A673 (cell line): ENCODE measurements around the gene TBX3. TPM values are rescaled to one million over a fixed set of nuclear protein-coding genes. Genes with fewer than 3 reads are reported as not detected.

Source experiments
- BruUV-seq: library from RNA; stranded (reverse); fragments of 400-500 nt; replicated peaks from 2 replicates; lab custom pipeline; 2021; lab: Mats Ljungman, UMichigan
- CTCF ChIA-PET: fragments of 300-600 bp; sonication (Branson Sonifier 250); formaldehyde crosslinking; loops from one replicate; lab custom pipeline; 2022; ENCODE audit warnings: antibody characterized with exemption; lab: Charles Lee
- POLR2A ChIA-PET: fragments of 300-600 bp; sonication (Branson Sonifier 250); formaldehyde crosslinking; loops from one replicate; lab custom pipeline; 2022; ENCODE audit warnings: antibody characterized with exemption; ENCODE audit not compliant: low non-redundant PET; lab: Charles Lee
- DNase-seq: peaks from one replicate; pipeline ENCODE4 v3.0.0-alpha.2; 2015; ENCODE audit warnings: low spot score
- H3K27ac ChIP-seq: fragments of 200-600 bp; sonication (generic); 2 replicates; pipeline ENCODE4 v1.5.1; 2016; ENCODE audit warnings: mixed run types, low read depth, mild to moderate bottlenecking, mixed read lengths, antibody characterized with exemption, low read length; ENCODE audit not compliant: poor library complexity, severe bottlenecking
- H3K27me3 ChIP-seq: fragments of 200-600 bp; sonication (generic); replicated peaks from 2 replicates; pipeline ENCODE4 v1.6.1; 2017; ENCODE audit warnings: mixed run types, low read depth, mild to moderate bottlenecking, mixed read lengths, antibody characterized with exemption, low read length; ENCODE audit not compliant: insufficient read depth, poor library complexity
- H3K36me3 ChIP-seq: fragments of 200-600 bp; sonication (generic); 2 replicates; pipeline ENCODE4 v1.6.1; 2016; ENCODE audit warnings: mixed run types, mild to moderate bottlenecking, mixed read lengths, antibody characterized with exemption, low read length; ENCODE audit not compliant: insufficient read depth, poor library complexity, severe bottlenecking
- H3K4me1 ChIP-seq: fragments of 200-600 bp; sonication (generic); 2 replicates; pipeline ENCODE4 v1.6.1; 2017; ENCODE audit warnings: mixed run types, mild to moderate bottlenecking, mixed read lengths, antibody characterized with exemption, low read length; ENCODE audit not compliant: insufficient read depth, poor library complexity, severe bottlenecking
- H3K4me3 ChIP-seq: fragments of 200-600 bp; sonication (generic); 2 replicates; pipeline ENCODE4 v1.5.1; 2016; ENCODE audit warnings: low read depth, mixed run types, mild to moderate bottlenecking, mixed read lengths, low read length; ENCODE audit not compliant: poor library complexity, severe bottlenecking
- H3K9me3 ChIP-seq: fragments of 200-600 bp; sonication (generic); 2 replicates; pipeline ENCODE4 v1.6.1; 2016; ENCODE audit warnings: mixed run types, low read depth, mild to moderate bottlenecking, mixed read lengths, antibody characterized with exemption, low read length; ENCODE audit not compliant: poor library complexity, severe bottlenecking
- CTCF ChIP-seq: fragments of 300-800, 200-600 bp; sonication (generic); conservative IDR thresholded peaks from 2 replicates; pipeline ENCODE4 v1.5.1; 2017; ENCODE audit warnings: low read depth, mild to moderate bottlenecking, antibody characterized with exemption, low read length, moderate library complexity, mixed read lengths
- EZH2 ChIP-seq: fragments of 200-600 bp; sonication (generic); IDR thresholded peaks from 2 replicates; pipeline ENCODE4 v1.6.1; 2017; ENCODE audit warnings: borderline replicate concordance, low read depth, mild to moderate bottlenecking, mixed read lengths, antibody characterized with exemption, low read length; ENCODE audit not compliant: poor library complexity, severe bottlenecking
- intact Hi-C: fragments of 100-400 bp; cut with micrococcal nuclease; formaldehyde crosslinking; loops from one replicate; pipeline ENCODE4 v1.10.0; 2022; ENCODE audit not compliant: unreplicated experiment
- total RNA-seq: library from RNA; stranded (reverse); gene quantifications from 2 replicates; pipeline ENCODE4 v1.2.3, GENCODE V29; 2021

The TBX3 gene
- total RNA-seq, 1 experiment from 2014 or later = 1.4 TPM

DNA sequence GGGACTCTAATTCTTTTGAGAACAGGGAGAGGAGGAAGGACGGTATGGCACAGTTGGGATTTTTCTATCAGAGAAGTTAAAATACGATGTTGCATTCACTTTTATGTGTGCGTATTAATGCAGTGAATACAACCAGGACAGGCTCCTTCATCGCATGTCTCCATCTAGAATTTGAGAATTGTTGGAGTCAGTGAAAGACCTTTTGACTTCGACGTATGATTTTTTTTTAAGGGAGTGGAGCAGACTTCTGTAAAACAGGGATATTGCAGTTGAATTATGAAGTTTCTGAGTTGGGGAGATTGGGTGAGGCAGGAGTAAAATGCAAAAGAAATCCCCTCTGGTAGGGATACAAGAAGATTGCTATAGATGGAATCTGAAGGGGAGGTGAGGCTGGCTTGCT is 9.6 kb upstream of the TBX3 start:
- ChIA-PET POLR2A (no interaction called here), CTCF (no interaction called here)
- Histone ChIP-seq H3K4me1 (no peaks in the 10 kb centered on the region), H3K9me3 (no peaks in the 10 kb centered on the region), H3K27ac (no peak overlapping the region), H3K27me3 (peaks cover 69% of the 10 kb centered on the region), H3K4me3 (no peak overlapping the region), H3K36me3 (no peaks in the 10 kb centered on the region)
- no TSS peak for BruUV-seq
- TF ChIP-seq EZH2 = no peak
- TF ChIP-seq CTCF = no peak
- intact Hi-C loops = no loop called here
- DNase-seq = no peak

- Histone ChIP-seq H3K4me3 (no peak overlapping the region), H3K27me3 (peaks cover 73% of the 10 kb centered on the region)
These were observed 9.1 kb upstream of the TBX3 start for GRCh38 chr12:114693059-114693531.

GRCh38 chr12:114692186-114693058 is 8.4 kb upstream of the TBX3 start:
- Histone ChIP-seq H3K9me3 (no peaks in the 10 kb centered on the region), H3K36me3 (no peaks in the 10 kb centered on the region), H3K27ac (no peak overlapping the region), H3K4me3 (no peak overlapping the region), H3K27me3 (peaks cover 75% of the 10 kb centered on the region), H3K4me1 (no peaks in the 10 kb centered on the region)
- no TSS peak for BruUV-seq
- TF ChIP-seq EZH2 = peak; percentile 31
- TF ChIP-seq CTCF = no peak
- DNase-seq = no peak
- ChIA-PET CTCF (no interaction called here), POLR2A (no interaction called here)
- intact Hi-C loops = no loop called here

More at GRCh38 chr12:114693059-114693531, 9.1 kb upstream of the TBX3 start:
- Histone ChIP-seq H3K36me3 (no peaks in the 10 kb centered on the region), H3K9me3 (no peaks in the 10 kb centered on the region), H3K27ac (no peak overlapping the region), H3K4me1 (no peaks in the 10 kb centered on the region)
- ChIA-PET POLR2A (no interaction called here), CTCF (no interaction called here)
- intact Hi-C loops = no loop called here
- TF ChIP-seq EZH2 (no peak), CTCF (no peak)
- DNase-seq = no peak
- no TSS peak for BruUV-seq
